ENCODE data around the gene RPS6KC1.
A peak's percentile ranks its signal among the peaks of the same experiment; 100 is the strongest.
"Not testable (repeated sequence)": the region's sequence is repeated elsewhere in the genome, so short reads cannot be mapped to it uniquely, and the experiment has no call there.

Gene RPS6KC1

GRCh38 chr1:213159376-213159775 is 108.3 kb downstream of the RPS6KC1 start:
- no peak for DNase-seq

- not testable (repeated sequence) for DNase-seq
Observed at GRCh38 chr1:213160442-213160841, 109.4 kb downstream of the RPS6KC1 start.

GRCh38 chr1:213162338-213162737 is 111.3 kb downstream of the RPS6KC1 start:
- DNase-seq = no peak

- DNase-seq = no peak
Observed at GRCh38 chr1:213162862-213163261, 111.8 kb downstream of the RPS6KC1 start.

GRCh38 chr1:213163278-213163711 is 112.3 kb downstream of the RPS6KC1 start:
- no peak for DNase-seq

- no peak for DNase-seq
Observed at GRCh38 chr1:213164561-213164960, 113.5 kb downstream of the RPS6KC1 start.

- DNase-seq = no peak
Observed at GRCh38 chr1:213166852-213167251, 115.8 kb downstream of the RPS6KC1 start.

GRCh38 chr1:213171711-213172110 is 120.7 kb downstream of the RPS6KC1 start:
- no peak for DNase-seq

- no peak for DNase-seq
Observed at GRCh38 chr1:213176341-213176740, 125.3 kb downstream of the RPS6KC1 start.

GRCh38 chr1:213179784-213180183 is 128.7 kb downstream of the RPS6KC1 start:
- DNase-seq = no peak

GRCh38 chr1:213180833-213181232 is 129.8 kb downstream of the RPS6KC1 start:
- no peak for DNase-seq

GRCh38 chr1:213183036-213183672 is 132.1 kb downstream of the RPS6KC1 start:
- no peak for DNase-seq

GRCh38 chr1:213186168-213186567 is 135.1 kb downstream of the RPS6KC1 start:
- DNase-seq = no peak

- DNase-seq = no peak
Observed at GRCh38 chr1:213192026-213192425, 141.0 kb downstream of the RPS6KC1 start.

GRCh38 chr1:213194383-213194782 is 143.3 kb downstream of the RPS6KC1 start:
- DNase-seq = peak; percentile 60

- no peak for DNase-seq
Observed at GRCh38 chr1:213194855-213195254, 143.8 kb downstream of the RPS6KC1 start.

- DNase-seq = not testable (repeated sequence)
Observed at GRCh38 chr1:213196328-213197054, 145.4 kb downstream of the RPS6KC1 start.

- no peak for DNase-seq
Observed at GRCh38 chr1:213200630-213201029, 149.6 kb downstream of the RPS6KC1 start.

GRCh38 chr1:213201380-213202155 is 150.5 kb downstream of the RPS6KC1 start:
- no peak for DNase-seq

- DNase-seq = no peak
Observed at GRCh38 chr1:213211201-213211600, 160.2 kb downstream of the RPS6KC1 start.

GRCh38 chr1:213219076-213219475 is 168.0 kb downstream of the RPS6KC1 start:
- DNase-seq = not testable (repeated sequence)

GRCh38 chr1:213221209-213221608 is 170.2 kb downstream of the RPS6KC1 start:
- no peak for DNase-seq

GRCh38 chr1:213227458-213227857 is 176.4 kb downstream of the RPS6KC1 start:
- no peak for DNase-seq

GRCh38 chr1:213231795-213232231 is 180.8 kb downstream of the RPS6KC1 start:
- peak; percentile 79 for DNase-seq

Measured in NCI-H2171 treated with DMSO at 0.1 percent for 48 hours (cell line).